K562 (cell line): ENCODE measurements around the gene DUSP21. TPM values are rescaled to one million over a fixed set of nuclear protein-coding genes. Genes with fewer than 3 reads are reported as not detected.

ENCODE experiments used
- ATAC-seq: fragments of 200-7000 bp; cut with Tn5 transposase; 3 replicates; pipeline ENCODE4 v1.9.1; 2020; ENCODE audit warnings: moderate library complexity
- BruUV-seq: library from RNA; stranded (reverse); fragments of 400-500 nt; replicated peaks from 2 replicates; lab custom pipeline; 2021; lab: Mats Ljungman, UMichigan
- CTCF ChIA-PET: fragments of 300-600 bp; formaldehyde crosslinking; extraction: SDS; loops from one replicate; lab custom pipeline; 2021; ENCODE audit warnings: low intra/inter-chr PET ratio; lab: Yijun Ruan, JAX
- POLR2A ChIA-PET: fragments of 300-600, 350-650 bp; sonication (Branson Sonifier 250); formaldehyde crosslinking; extraction: SDS; loops from one replicate; lab custom pipeline; 2021; ENCODE audit warnings: antibody characterized with exemption, inconsistent platforms; lab: Yijun Ruan, JAX
- DNase-seq, 4 experiments: peaks; one replicate each; pipeline versions ENCODE4 v3.0.0 to v3.0.0-alpha.2; 2011 to 2018; ENCODE audit warnings: low spot score in 3 of 4, mixed read lengths in 3 of 4; ENCODE audit errors: extremely low read depth in 1 of 4
- FAIRE-seq: peaks from 2 replicates; lab custom pipeline; 2011; peaks lifted over from hg19 to GRCh38; lab: Jason Lieb, UNC
- H2AFZ ChIP-seq: 2 replicates; pipeline ENCODE4 v1.6.0; 2011; ENCODE audit warnings: low read depth, low read length, control low read depth, inconsistent platforms
- H3K27ac ChIP-seq: fragments of 200-600 bp; 3 replicates; pipeline ENCODE4 v1.8.0; 2011; ENCODE audit warnings: low read depth, mild to moderate bottlenecking, control low read depth, inconsistent platforms, low read length, moderate library complexity, mixed read lengths; ENCODE audit errors: extremely low read depth
- H3K27me3 ChIP-seq, 2 experiments: fragments of 300-600 bp in 1 of 2; 2 replicates in 1 of 2; 3 replicates in 1 of 2; pipeline versions ENCODE4 v1.6.0 to v1.8.0; 2011; ENCODE audit warnings: inconsistent platforms in 2 of 2, low read length in 2 of 2, mild to moderate bottlenecking in 1 of 2, mixed read lengths in 1 of 2, moderate library complexity in 1 of 2; ENCODE audit not compliant: control insufficient read depth in 2 of 2, insufficient read depth in 2 of 2
- H3K36me3 ChIP-seq: fragments of 300-600 bp; 3 replicates; pipeline ENCODE4 v1.8.0; 2011; ENCODE audit warnings: mild to moderate bottlenecking, low read length, inconsistent platforms; ENCODE audit not compliant: control insufficient read depth, insufficient read depth
- H3K4me1 ChIP-seq, 2 experiments: fragments of 200-600 bp in 1 of 2; replicated peaks in 1 of 2; 2 replicates in 1 of 2; 3 replicates in 1 of 2; pipeline versions ENCODE4 v1.5.1 to v1.8.0; 2011; ENCODE audit warnings: inconsistent platforms in 2 of 2, low read length in 2 of 2, mild to moderate bottlenecking in 1 of 2, mixed read lengths in 1 of 2, moderate library complexity in 1 of 2; ENCODE audit not compliant: control insufficient read depth in 2 of 2, insufficient read depth in 2 of 2
- H3K4me2 ChIP-seq: 2 replicates; pipeline ENCODE4 v1.6.1; 2011; ENCODE audit warnings: low read length, control low read depth, inconsistent platforms, mixed read lengths; ENCODE audit not compliant: insufficient read depth
- H3K4me3 ChIP-seq: fragments of 200-600 bp; sonication (generic), shearing (Covaris generic); 2 replicates; pipeline ENCODE4 v1.5.1; 2016; ENCODE audit warnings: control low read depth, inconsistent platforms
- H3K79me2 ChIP-seq: fragments of 200-600 bp; 3 replicates; pipeline ENCODE4 v1.8.0; 2011; ENCODE audit warnings: low read length, inconsistent platforms; ENCODE audit not compliant: control insufficient read depth, insufficient read depth
- H3K9ac ChIP-seq, 2 experiments: 2 replicates each; pipeline versions ENCODE4 v1.6.0 to v1.6.1; 2011; ENCODE audit warnings: low read depth in 2 of 2, low read length in 2 of 2, control low read depth in 1 of 2, inconsistent platforms in 1 of 2, mild to moderate bottlenecking in 1 of 2, mixed read lengths in 1 of 2; ENCODE audit not compliant: insufficient read depth in 1 of 2
- H3K9me1 ChIP-seq: one replicate; pipeline ENCODE4 v1.6.0; 2011; ENCODE audit warnings: inconsistent platforms, mild to moderate bottlenecking, low read length, moderate library complexity; ENCODE audit not compliant: control insufficient read depth, insufficient read depth
- H3K9me3 ChIP-seq: replicated peaks from 2 replicates; pipeline ENCODE4 v1.5.1; 2011; ENCODE audit warnings: low read depth, low read length, inconsistent platforms; ENCODE audit not compliant: control insufficient read depth, insufficient read depth
- H4K20me1 ChIP-seq: replicated peaks from 2 replicates; pipeline ENCODE4 v1.6.1; 2011; ENCODE audit warnings: low read length, inconsistent platforms, mixed read lengths; ENCODE audit not compliant: control insufficient read depth, insufficient read depth
- E4F1 ChIP-seq: fragments of 250-450 bp; sonication (Bioruptor Pico); IDR thresholded peaks from 2 replicates; pipeline ENCODE4 v1.5.0; 2021; ENCODE audit warnings: mild to moderate bottlenecking, borderline replicate concordance
- ERF ChIP-seq: fragments of 450-650 bp; formaldehyde crosslinking; IDR thresholded peaks from 2 replicates; pipeline ENCODE4 v1.4.0; 2020; ENCODE audit warnings: mild to moderate bottlenecking, mixed read lengths
- KAT8 ChIP-seq: fragments of 450-650 bp; IDR thresholded peaks from 2 replicates; pipeline ENCODE4 v1.6.1; 2016; ENCODE audit warnings: low read depth, mild to moderate bottlenecking
- MTA1 ChIP-seq: fragments of 450-650 bp; IDR thresholded peaks from 2 replicates; pipeline ENCODE4 v1.6.1; 2017; ENCODE audit warnings: borderline replicate concordance
- NFIX ChIP-seq: fragments of 250-450 bp; sonication (Bioruptor Pico); IDR thresholded peaks from 2 replicates; pipeline ENCODE4 v1.4.0; 2020; ENCODE audit warnings: low read depth, mild to moderate bottlenecking, moderate library complexity
- NRF1 ChIP-seq, 2 experiments: fragments of 450-650 bp; IDR thresholded peaks in 1 of 2; conservative IDR thresholded peaks in 1 of 2; 2 replicates each; pipeline ENCODE4 v1.6.1; 2014; ENCODE audit warnings: mild to moderate bottlenecking in 2 of 2
- OTX1 ChIP-seq: fragments of 450-650 bp; formaldehyde crosslinking; IDR thresholded peaks from 2 replicates; pipeline ENCODE4 v1.4.0; 2022; ENCODE audit warnings: mild to moderate bottlenecking
- PHB ChIP-seq: fragments of 250-450 bp; sonication (Bioruptor Pico); IDR thresholded peaks from 2 replicates; pipeline ENCODE4 v1.5.0; 2021
- POLR2G ChIP-seq: fragments of 200-400 bp; formaldehyde crosslinking; IDR thresholded peaks from 2 replicates; pipeline ENCODE4 v1.6.1; 2017; ENCODE audit warnings: low read depth, mild to moderate bottlenecking, antibody characterized with exemption, low read length, moderate library complexity
- RBM25 ChIP-seq: fragments of 200-400 bp; formaldehyde crosslinking; IDR thresholded peaks from 2 replicates; pipeline ENCODE4 v1.6.1; 2018; ENCODE audit warnings: low read length, low read depth, moderate library complexity; ENCODE audit not compliant: severe bottlenecking
- SMAD4 ChIP-seq: fragments of 250-450 bp; sonication (Bioruptor Pico); conservative IDR thresholded peaks from 2 replicates; pipeline ENCODE4 v1.8.0; 2021; ENCODE audit warnings: inconsistent platforms, mild to moderate bottlenecking, moderate library complexity
- SP1 ChIP-seq: sonication (generic); formaldehyde crosslinking; IDR thresholded peaks from 2 replicates; pipeline ENCODE4 v1.8.1; 2022; ENCODE audit warnings: mild to moderate bottlenecking, missing genetic modification reagents
- ZBTB12 ChIP-seq: fragments of 250-450 bp; sonication (Bioruptor Pico); IDR thresholded peaks from 2 replicates; pipeline ENCODE4 v1.4.0; 2020
- WGBS: fragments of 100-300 bp; shearing (Covaris generic); methylation state at CpG from one replicate; pipeline ENCODE4 v1.1.6; 2016; ENCODE audit warnings: low coverage, mixed read lengths; ENCODE audit not compliant: insufficient coverage; ENCODE audit errors: missing lambda C conversion rate; 5-methylcytosine and 5-hydroxymethylcytosine counted together
- in situ Hi-C: fragments of 300-500 bp; cut with MboI; formaldehyde crosslinking; loops from 4 replicates; pipeline ENCODE4 v1.15.0; 2018; ENCODE audit warnings: inconsistent platforms, mixed read lengths
- intact Hi-C: fragments of 100-400 bp; cut with micrococcal nuclease; formaldehyde crosslinking; loops from 2 replicates; pipeline ENCODE4 v1.14.2; 2022
- polyA plus RNA-seq, 8 experiments: library from polyadenylated mRNA; depleted of rRNA in 4 of 8; stranded (reverse) in 5 of 8; unstranded in 3 of 8; fragments of >200 nt; fragmentation: Nextera tagmentation in 2 of 8; fragmentation: Illumina TruSeq in 1 of 8; extraction: Ambion mirVana in 2 of 8; extraction: Trizol in 1 of 8; gene quantifications; 2 replicates each; pipeline versions ENCODE4 v1.2.1 to v1.2.3, GENCODE V29; 2011 to 2014; ENCODE audit warnings: inconsistent platforms in 1 of 8, missing spikeins in 1 of 8
- total RNA-seq, 7 experiments: library from RNA; depleted of rRNA in 6 of 7; stranded (reverse); fragments of >200 nt in 6 of 7; fragmentation: Illumina TruSeq in 2 of 7; extraction: Trizol in 2 of 7; gene quantifications; 2 replicates each; pipeline versions ENCODE4 v1.2.1 to v1.2.3, GENCODE V29; 2011 to 2021; ENCODE audit warnings: low replicate concordance in 1 of 7
- TF ChIP-seq, protein P1 (sequence below): fragments of 200-800 bp; sonication (Bioruptor generic); IDR thresholded peaks from 2 replicates; pipeline ENCODE4 v1.6.1; 2017; ENCODE audit warnings: missing genetic modification characterization, missing compliant biosample characterization

DUSP21 gene
- total and polyA plus RNA-seq, 9 of the 15 experiments (the other 6 are each of a cell fraction or from before 2014, with no cell fraction given): 0.14 to 2.5 (median 1.3) TPM

- TF ChIP-seq ERF (CRISPR knock-in tag) (no peak), NRF1 (conservative IDR thresholded peaks at IDR 0.05 in 1 of 2, IDR thresholded peaks at IDR 0.05 in 1 of 2) (0 out of 4 replicates have a peak, but pooled peaks of 1 of the 2 experiments have one; percentile 23), OTX1 (CRISPR knock-in tag) (no peak), NFIX (CRISPR knock-in tag) (no peak), SMAD4 (CRISPR knock-in tag) (0 out of 2 replicates have a peak, but pooled peaks have one; percentile 15), MTA1 (no peak), KAT8 (no peak)
- TF ChIP-seq, all 486 proteins: peak for 22
Observed at GRCh38 chrX:44871931-44872820, 28.4 kb downstream of the DUSP21 start (continued).

GRCh38 chrX:44872821-44873414 lies 29.1 kb downstream of the DUSP21 start, which contains the start of gene KDM6A:
KDM6A (plus strand) TSS chrX:44873188; CDS start chrX:44873552, 364 bp downstream.
- peak; percentile 88 for ATAC-seq
- Histone ChIP-seq H3K9me3 (no peaks in the 10 kb centered on the region), H3K36me3 (peaks cover 12% of the 10 kb centered on the region), H4K20me1 (peaks cover 7% of the 10 kb centered on the region), H3K4me3 (peak within 1 kb of the TSS; percentile 99), H2AFZ (peak within 1 kb of the TSS; percentile 79), H3K79me2 (peaks cover 63% of the 10 kb centered on the region), H3K4me1 (peaks cover 0 to 14% of the 10 kb centered on the region in 2 experiments; a peak in 4 of 5 replicates), H3K27ac (peak within 1 kb of the TSS; percentile 93), H3K9me1 (no peaks in the 10 kb centered on the region), H3K27me3 (no peaks in the 10 kb centered on the region), H3K4me2 (peak within 1 kb of the TSS; percentile 88), H3K9ac (peak within 1 kb of the TSS; percentile 89 to 99)
- peak; percentile 94 to 98 (median 96) for DNase-seq
- POLR2A ChIA-PET: interaction anchor here (0.5 to 3.2 kb wide), 6 partner anchors 10 to 847 kb away, joined by 3 to 11 read pairs (median 3); partner anchors contain the start of gene DUSP21
- 0% methylated on average over 9 of the region's 61 CpGs for WGBS
- in situ Hi-C loops (no loop called here), intact Hi-C loops (loop anchor here (2.0 to 5.0 kb wide), 2 partner anchors 42 to 199 kb away; no protein-coding TSS in a partner anchor)
- BruUV-seq: no TSS peak
- CTCF ChIA-PET: interaction anchor here (0.6 kb wide), 1 partner anchor 909 kb away, joined by 3 read pairs; no protein-coding TSS in a partner anchor
- peak; percentile 95 for FAIRE-seq
- TF ChIP-seq ZBTB12 (CRISPR knock-in tag): peak; percentile 68
- TF ChIP-seq PHB (CRISPR knock-in tag): no peak
- TF ChIP-seq E4F1 (CRISPR knock-in tag): no peak
- TF ChIP-seq POLR2G: peak; percentile 62
- TF ChIP-seq, protein P1, sequence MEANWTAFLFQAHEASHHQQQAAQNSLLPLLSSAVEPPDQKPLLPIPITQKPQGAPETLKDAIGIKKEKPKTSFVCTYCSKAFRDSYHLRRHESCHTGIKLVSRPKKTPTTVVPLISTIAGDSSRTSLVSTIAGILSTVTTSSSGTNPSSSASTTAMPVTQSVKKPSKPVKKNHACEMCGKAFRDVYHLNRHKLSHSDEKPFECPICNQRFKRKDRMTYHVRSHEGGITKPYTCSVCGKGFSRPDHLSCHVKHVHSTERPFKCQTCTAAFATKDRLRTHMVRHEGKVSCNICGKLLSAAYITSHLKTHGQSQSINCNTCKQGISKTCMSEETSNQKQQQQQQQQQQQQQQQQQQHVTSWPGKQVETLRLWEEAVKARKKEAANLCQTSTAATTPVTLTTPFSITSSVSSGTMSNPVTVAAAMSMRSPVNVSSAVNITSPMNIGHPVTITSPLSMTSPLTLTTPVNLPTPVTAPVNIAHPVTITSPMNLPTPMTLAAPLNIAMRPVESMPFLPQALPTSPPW (CRISPR knock-in tag): peak; percentile 99
- TF ChIP-seq RBM25: peak; percentile 91
- peak; percentile 69; the same call in 1 of the 2 replicates for TF ChIP-seq SP1 (CRISPR knock-in tag)
